HEK293T (cell line): ENCODE data around the gene FRRS1.

Experiments used
- LEF1 ChIP-seq: fragments of 450-650 bp; IDR thresholded peaks from 2 replicates; pipeline ENCODE4 v1.6.1; 2017; ENCODE audit warnings: mild to moderate bottlenecking, borderline replicate concordance
- NFRKB ChIP-seq: fragments of 450-650 bp; IDR thresholded peaks from 2 replicates; pipeline ENCODE4 v1.6.1; 2016; ENCODE audit warnings: mild to moderate bottlenecking, moderate library complexity
- TF ChIP-seq, protein P1 (sequence below): fragments of 450-650 bp; IDR thresholded peaks from 2 replicates; pipeline ENCODE4 v1.6.1; 2016

DNA sequence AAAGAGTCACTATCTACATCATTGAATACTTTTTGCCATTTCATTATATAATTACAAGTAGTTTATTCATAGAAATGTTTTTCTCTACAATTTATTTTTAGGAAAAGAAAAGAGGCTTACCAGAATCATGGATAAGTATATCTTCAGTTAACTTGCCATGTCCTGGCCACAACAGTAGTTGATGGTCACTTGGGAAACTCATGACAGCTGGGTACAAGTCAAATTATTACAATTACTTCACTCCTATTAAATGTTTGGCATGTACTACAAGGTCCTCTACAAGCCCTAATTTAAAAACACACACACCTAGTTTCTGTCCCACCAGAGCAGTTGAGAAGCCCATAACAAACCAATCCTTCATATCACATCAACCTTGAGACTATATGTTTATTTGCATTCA is 91.1 kb downstream of the FRRS1 start:
- TF ChIP-seq, protein P1, sequence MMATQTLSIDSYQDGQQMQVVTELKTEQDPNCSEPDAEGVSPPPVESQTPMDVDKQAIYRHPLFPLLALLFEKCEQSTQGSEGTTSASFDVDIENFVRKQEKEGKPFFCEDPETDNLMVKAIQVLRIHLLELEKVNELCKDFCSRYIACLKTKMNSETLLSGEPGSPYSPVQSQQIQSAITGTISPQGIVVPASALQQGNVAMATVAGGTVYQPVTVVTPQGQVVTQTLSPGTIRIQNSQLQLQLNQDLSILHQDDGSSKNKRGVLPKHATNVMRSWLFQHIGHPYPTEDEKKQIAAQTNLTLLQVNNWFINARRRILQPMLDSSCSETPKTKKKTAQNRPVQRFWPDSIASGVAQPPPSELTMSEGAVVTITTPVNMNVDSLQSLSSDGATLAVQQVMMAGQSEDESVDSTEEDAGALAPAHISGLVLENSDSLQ: no peak
- TF ChIP-seq LEF1: no peak
- no peak for TF ChIP-seq NFRKB
